ENCODE results near the gene PTPRG. TPM values are rescaled to one million over a fixed set of nuclear protein-coding genes. Genes with fewer than 3 reads are reported as not detected.

PTPRG gene
- total and polyA plus RNA-seq, 2 of the 13 experiments (the other 11 are each of a cell fraction or from before 2014, with no cell fraction given), result 8.0 to 25.3 TPM

GRCh38 chr3:61901986-61902385, 340.6 kb downstream of the PTPRG start:
- Histone ChIP-seq H4K20me1 (ENCODE audit: insufficient read depth, low read length) (no peaks in the 10 kb centered on the region), H3K4me3 (replicated peaks in 1 of 3; ENCODE audit: insufficient read depth in 1 of 3, low read depth in 2 of 3, low read length in 3 of 3) (no peak overlapping the region), H3K36me3 (replicated peaks in 1 of 2; ENCODE audit: control insufficient read depth in 1 of 2, insufficient read depth in 2 of 2, low read length in 2 of 2) (no peaks in the 10 kb centered on the region), H3K27ac (ENCODE audit: extremely low read length, insufficient read depth, low read length) (no peak overlapping the region), H3K9me3 (ENCODE audit: low read length) (no peaks in the 10 kb centered on the region), H3K4me2 (ENCODE audit: low read depth, low read length) (no peak overlapping the region), H3K9ac (ENCODE audit: insufficient read depth, low read depth, low read length) (no peak overlapping the region), H2AFZ (ENCODE audit: low read length) (no peak overlapping the region), H3K79me2 (ENCODE audit: insufficient read depth, low read length) (no peaks in the 10 kb centered on the region), H3K4me1 (ENCODE audit: insufficient read depth, low read length) (no peaks in the 10 kb centered on the region), H3K27me3 (ENCODE audit: control insufficient read depth in 1 of 2, insufficient read depth in 2 of 2, low read length in 2 of 2) (no peaks in the 10 kb centered on the region)
- BruUV-seq (replicated peaks), result no TSS peak
- CTCF ChIA-PET (ENCODE audit: low intra/inter-chr PET ratio, low total read pairs), result no interaction called here
- POLR2A ChIA-PET, result no interaction called here
- DNase-seq (ENCODE audit: low spot score), result no peak
- intact Hi-C loops (cut with micrococcal nuclease; ENCODE audit: unreplicated experiment) (no loop called here), in situ Hi-C loops (cut with HindIII; ENCODE audit: extremely low pct_ligation_motif_present, low pct_unique_long_range_greater_than_20kb) (no loop called here)
- no peak for FAIRE-seq
- TF ChIP-seq JUNB (CRISPR knock-in tag; IDR thresholded peaks at IDR 0.05; ENCODE audit: borderline replicate concordance), result no peak
- no peak for ATAC-seq
- WGBS (ENCODE audit: low lambda C conversion rate), result 100% methylated on average over 2 of the region's 2 CpGs

GRCh38 chr3:61903074-61903473, 341.7 kb downstream of the PTPRG start:
- in situ Hi-C loops (cut with HindIII; ENCODE audit: extremely low pct_ligation_motif_present, low pct_unique_long_range_greater_than_20kb), result no loop called here
- POLR2A ChIA-PET, result no interaction called here
- no peak for TF ChIP-seq ESRRA (CRISPR knock-in tag; IDR thresholded peaks at IDR 0.05; ENCODE audit: low read depth)
- TF ChIP-seq ZNF589 (CRISPR knock-in tag; conservative IDR thresholded peaks at IDR 0.05), result no peak
- TF ChIP-seq NR2F2 (IDR thresholded peaks at IDR 0.05; ENCODE audit: borderline replicate concordance, low read depth), result no peak
- TF ChIP-seq ZSCAN22 (CRISPR knock-in tag; IDR thresholded peaks at IDR 0.05), result no peak
- TF ChIP-seq ZNF234 (CRISPR knock-in tag; conservative IDR thresholded peaks at IDR 0.05), result no peak
- TF ChIP-seq GRHL1 (CRISPR knock-in tag; conservative IDR thresholded peaks at IDR 0.05), result no peak
- TF ChIP-seq MAX (IDR thresholded peaks at IDR 0.05), result no peak
- no peak for TF ChIP-seq ZNF782 (CRISPR knock-in tag; IDR thresholded peaks at IDR 0.05; ENCODE audit: borderline replicate concordance)
- no peak for TF ChIP-seq XRCC5 (optimal IDR thresholded peaks at IDR 0.05; ENCODE audit: low read length)
- no peak for TF ChIP-seq HOXA3 (CRISPR knock-in tag; IDR thresholded peaks at IDR 0.05)
- TF ChIP-seq ZMAT5 (CRISPR knock-in tag; IDR thresholded peaks at IDR 0.05; ENCODE audit: borderline replicate concordance, low read depth), result no peak
- no peak for TF ChIP-seq MED1 (CRISPR knock-in tag; IDR thresholded peaks at IDR 0.05)
- no peak for TF ChIP-seq ZNF335 (CRISPR knock-in tag; IDR thresholded peaks at IDR 0.05)
- no peak for TF ChIP-seq TFE3 (CRISPR knock-in tag; IDR thresholded peaks at IDR 0.05)

More at GRCh38 chr3:61903074-61903473, 341.7 kb downstream of the PTPRG start:
- no peak overlapping the region for H3K4me2 ChIP-seq (ENCODE audit: low read depth, low read length)
- intact Hi-C loops (cut with micrococcal nuclease; ENCODE audit: unreplicated experiment), result no loop called here
- H2AFZ ChIP-seq (ENCODE audit: low read length), result no peak overlapping the region
- no peak for DNase-seq (ENCODE audit: low spot score)
- no peak overlapping the region for H3K4me3 ChIP-seq (replicated peaks in 1 of 3; ENCODE audit: insufficient read depth in 1 of 3, low read depth in 2 of 3, low read length in 3 of 3)
- no peaks in the 10 kb centered on the region for H3K27me3 ChIP-seq (ENCODE audit: control insufficient read depth in 1 of 2, insufficient read depth in 2 of 2, low read length in 2 of 2)
- H3K9me3 ChIP-seq (ENCODE audit: low read length), result no peaks in the 10 kb centered on the region
- no peak for FAIRE-seq
- no peaks in the 10 kb centered on the region for H3K36me3 ChIP-seq (replicated peaks in 1 of 2; ENCODE audit: control insufficient read depth in 1 of 2, insufficient read depth in 2 of 2, low read length in 2 of 2)
- H4K20me1 ChIP-seq (ENCODE audit: insufficient read depth, low read length), result no peaks in the 10 kb centered on the region
- CTCF ChIA-PET (ENCODE audit: low intra/inter-chr PET ratio, low total read pairs), result no interaction called here
- BruUV-seq (replicated peaks), result no TSS peak
- ATAC-seq, result no peak
- H3K79me2 ChIP-seq (ENCODE audit: insufficient read depth, low read length), result no peaks in the 10 kb centered on the region
- no peak overlapping the region for H3K27ac ChIP-seq (ENCODE audit: extremely low read length, insufficient read depth, low read length)
- WGBS (ENCODE audit: low lambda C conversion rate), result 96% methylated on average over 9 of the region's 9 CpGs
- H3K4me1 ChIP-seq (ENCODE audit: insufficient read depth, low read length), result no peaks in the 10 kb centered on the region
- H3K9ac ChIP-seq (ENCODE audit: insufficient read depth, low read depth, low read length), result no peak overlapping the region

Data from HepG2 (cell line).